Measurements from ENCODE around the gene ENO3.

GRCh38 chr17:4973256-4974114, 22.6 kb downstream of the ENO3 start:
- TF ChIP-seq CTCF (IDR thresholded peaks at IDR 0.05 in 2 of 3, conservative IDR thresholded peaks at IDR 0.05 in 1 of 3; ENCODE audit: control insufficient read depth in 2 of 3, extremely low read depth in 1 of 3, insufficient read depth in 1 of 3, low read depth in 3 of 3, low read length in 3 of 3) (no peak), BHLHE40 (IDR thresholded peaks at IDR 0.05; ENCODE audit: borderline replicate concordance in 1 of 2, low read depth in 2 of 2, low read length in 1 of 2) (no peak), ZBTB4 (CRISPR knock-in tag; IDR thresholded peaks at IDR 0.05) (no peak), CREB1 (IDR thresholded peaks at IDR 0.05; ENCODE audit: low read depth) (no peak), RAD21 (IDR thresholded peaks at IDR 0.05; ENCODE audit: insufficient read depth, low read depth, low read length) (no peak), BACH1 (IDR thresholded peaks at IDR 0.05; ENCODE audit: borderline replicate concordance) (no peak), POLR2AphosphoS2 (IDR thresholded peaks at IDR 0.05; ENCODE audit: low read depth, low read length) (no peak)
- TF ChIP-seq, protein P1, sequence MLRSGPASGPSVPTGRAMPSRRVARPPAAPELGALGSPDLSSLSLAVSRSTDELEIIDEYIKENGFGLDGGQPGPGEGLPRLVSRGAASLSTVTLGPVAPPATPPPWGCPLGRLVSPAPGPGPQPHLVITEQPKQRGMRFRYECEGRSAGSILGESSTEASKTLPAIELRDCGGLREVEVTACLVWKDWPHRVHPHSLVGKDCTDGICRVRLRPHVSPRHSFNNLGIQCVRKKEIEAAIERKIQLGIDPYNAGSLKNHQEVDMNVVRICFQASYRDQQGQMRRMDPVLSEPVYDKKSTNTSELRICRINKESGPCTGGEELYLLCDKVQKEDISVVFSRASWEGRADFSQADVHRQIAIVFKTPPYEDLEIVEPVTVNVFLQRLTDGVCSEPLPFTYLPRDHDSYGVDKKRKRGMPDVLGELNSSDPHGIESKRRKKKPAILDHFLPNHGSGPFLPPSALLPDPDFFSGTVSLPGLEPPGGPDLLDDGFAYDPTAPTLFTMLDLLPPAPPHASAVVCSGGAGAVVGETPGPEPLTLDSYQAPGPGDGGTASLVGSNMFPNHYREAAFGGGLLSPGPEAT (IDR thresholded peaks at IDR 0.05; ENCODE audit: low read depth), result no peak
